ENCODE results near the gene ZNF716.
"Not testable (repeated sequence)": the region's sequence is repeated elsewhere in the genome, so short reads cannot be mapped to it uniquely, and the experiment has no call there.

The ZNF716 gene

GRCh38 chr7:57443567-57443966 lies 6.4 kb upstream of the ZNF716 start:
- DNase-seq (ENCODE audit: low read depth) = no peak
- TF ChIP-seq CTCF (conservative IDR thresholded peaks at IDR 0.05; ENCODE audit: control insufficient read depth, insufficient read depth, low read depth, low read length) = no peak
- no peak overlapping the region for H3K4me3 ChIP-seq (ENCODE audit: control insufficient read depth, low read depth, low read length)

- not testable (repeated sequence) for DNase-seq (ENCODE audit: low read depth)
These were observed 19.3 kb downstream of the ZNF716 start for GRCh38 chr7:57469186-57469828.

GRCh38 chr7:57480304-57480703 lies 30.3 kb downstream of the ZNF716 start:
- not testable (repeated sequence) for H3K4me3 ChIP-seq (ENCODE audit: control insufficient read depth, low read depth, low read length)

More at GRCh38 chr7:57469186-57469828, 19.3 kb downstream of the ZNF716 start:
- H3K4me3 ChIP-seq (ENCODE audit: control insufficient read depth, low read depth, low read length) = not testable (repeated sequence)

GRCh38 chr7:57485022-57485421 lies 35.0 kb downstream of the ZNF716 start:
- not testable (repeated sequence) for H3K4me3 ChIP-seq (ENCODE audit: control insufficient read depth, low read depth, low read length); DNase-seq (ENCODE audit: low read depth)

More at GRCh38 chr7:57480304-57480703, 30.3 kb downstream of the ZNF716 start:
- DNase-seq (ENCODE audit: low read depth) = not testable (repeated sequence)

- no peak overlapping the region for H3K4me3 ChIP-seq (ENCODE audit: control insufficient read depth, low read depth, low read length)
These were observed 38.0 kb downstream of the ZNF716 start for GRCh38 chr7:57487957-57488356.

GRCh38 chr7:57495111-57495510 lies 45.1 kb downstream of the ZNF716 start:
- DNase-seq (ENCODE audit: low read depth); H3K4me3 ChIP-seq (ENCODE audit: control insufficient read depth, low read depth, low read length): not testable (repeated sequence)

More at GRCh38 chr7:57487957-57488356, 38.0 kb downstream of the ZNF716 start:
- no peak for DNase-seq (ENCODE audit: low read depth)
- no peak for TF ChIP-seq CTCF (conservative IDR thresholded peaks at IDR 0.05; ENCODE audit: control insufficient read depth, insufficient read depth, low read depth, low read length)

- no peak for DNase-seq (ENCODE audit: low read depth)
- TF ChIP-seq CTCF (conservative IDR thresholded peaks at IDR 0.05; ENCODE audit: control insufficient read depth, insufficient read depth, low read depth, low read length) = no peak
These were observed 46.4 kb downstream of the ZNF716 start for GRCh38 chr7:57496395-57496794.

GRCh38 chr7:57505176-57505575 lies 55.2 kb downstream of the ZNF716 start:
- DNase-seq (ENCODE audit: low read depth) = no peak
- TF ChIP-seq CTCF (conservative IDR thresholded peaks at IDR 0.05; ENCODE audit: control insufficient read depth, insufficient read depth, low read depth, low read length) = no peak
- H3K4me3 ChIP-seq (ENCODE audit: control insufficient read depth, low read depth, low read length) = no peak overlapping the region

More at GRCh38 chr7:57496395-57496794, 46.4 kb downstream of the ZNF716 start:
- H3K4me3 ChIP-seq (ENCODE audit: control insufficient read depth, low read depth, low read length) = no peak overlapping the region
